H9 (cell line): ENCODE results near the gene S100B. TPM values are rescaled to one million over a fixed set of nuclear protein-coding genes. Genes with fewer than 3 reads are reported as not detected.

ENCODE experiments used
- DNase-seq: peaks from one replicate; pipeline ENCODE4 v3.0.0-alpha.2; 2017
- H2AFZ ChIP-seq: one replicate; pipeline ENCODE4 v1.6.1; 2013; ENCODE audit warnings: mild to moderate bottlenecking, low read length, control low read depth, moderate library complexity
- H2AK5ac ChIP-seq: 2 replicates; pipeline ENCODE4 v1.6.1; 2013; ENCODE audit warnings: low read length, control low read depth, mixed read lengths; ENCODE audit not compliant: insufficient read length
- H2BK120ac ChIP-seq: one replicate; pipeline ENCODE4 v1.6.1; 2013; ENCODE audit warnings: low read depth, mild to moderate bottlenecking, low read length, control low read depth, inconsistent platforms; ENCODE audit not compliant: poor library complexity, severe bottlenecking
- H2BK12ac ChIP-seq: 2 replicates; pipeline ENCODE4 v1.6.1; 2013; ENCODE audit warnings: low read length, control low read depth, mixed read lengths, low read depth; ENCODE audit not compliant: insufficient read length
- H2BK15ac ChIP-seq: 2 replicates; pipeline ENCODE4 v1.6.1; 2013; ENCODE audit warnings: low read depth, low read length, control low read depth
- H2BK20ac ChIP-seq: one replicate; pipeline ENCODE4 v1.6.1; 2013; ENCODE audit warnings: low read depth, mild to moderate bottlenecking, low read length, control low read depth, inconsistent platforms; ENCODE audit not compliant: poor library complexity, severe bottlenecking
- H2BK5ac ChIP-seq: 2 replicates; pipeline ENCODE4 v1.6.1; 2013; ENCODE audit warnings: low read length, control low read depth, mixed read lengths; ENCODE audit not compliant: insufficient read length
- H3K14ac ChIP-seq: 2 replicates; pipeline ENCODE4 v1.6.1; 2013; ENCODE audit warnings: low read length, control low read depth; ENCODE audit not compliant: insufficient read depth
- H3K18ac ChIP-seq: 2 replicates; pipeline ENCODE4 v1.6.1; 2013; ENCODE audit warnings: low read depth, mild to moderate bottlenecking, mixed read lengths, low read length, control low read depth; ENCODE audit not compliant: insufficient read length
- H3K23ac ChIP-seq: 2 replicates; pipeline ENCODE4 v1.6.1; 2013; ENCODE audit warnings: low read length, control low read depth, mixed read lengths, low read depth; ENCODE audit not compliant: insufficient read length
- H3K23me2 ChIP-seq: 2 replicates; pipeline ENCODE4 v1.6.1; 2013; ENCODE audit warnings: low read depth, mild to moderate bottlenecking, mixed read lengths, low read length, control low read depth; ENCODE audit not compliant: insufficient read length, poor library complexity, severe bottlenecking
- H3K27ac ChIP-seq: 2 replicates; pipeline ENCODE4 v1.5.1; 2013; ENCODE audit warnings: low read length, control low read depth, mixed read lengths, low read depth; ENCODE audit not compliant: insufficient read length
- H3K27me3 ChIP-seq: 2 replicates; pipeline ENCODE4 v1.6.1; 2013; ENCODE audit warnings: low read length, control low read depth, inconsistent platforms; ENCODE audit not compliant: insufficient read depth
- H3K4ac ChIP-seq: 2 replicates; pipeline ENCODE4 v1.6.1; 2013; ENCODE audit warnings: low read depth, mild to moderate bottlenecking, control low read depth, inconsistent platforms, low read length, moderate library complexity
- H3K4me1 ChIP-seq: 2 replicates; pipeline ENCODE4 v1.6.1; 2013; ENCODE audit warnings: low read length, control low read depth, inconsistent platforms; ENCODE audit not compliant: insufficient read depth
- H3K4me2 ChIP-seq: 2 replicates; pipeline ENCODE4 v1.6.1; 2013; ENCODE audit warnings: low read length, control low read depth, mixed read lengths; ENCODE audit not compliant: insufficient read length, insufficient read depth
- H3K56ac ChIP-seq: 2 replicates; pipeline ENCODE4 v1.6.1; 2013; ENCODE audit warnings: low read depth, mild to moderate bottlenecking, mixed read lengths, low read length, control low read depth; ENCODE audit not compliant: insufficient read length
- H3K79me1 ChIP-seq: 2 replicates; pipeline ENCODE4 v1.6.1; 2013; ENCODE audit warnings: low read depth, mild to moderate bottlenecking, moderate library complexity, low read length, control low read depth, inconsistent platforms; ENCODE audit not compliant: insufficient read depth, poor library complexity, severe bottlenecking
- H3K79me2 ChIP-seq: 2 replicates; pipeline ENCODE4 v1.6.1; 2013; ENCODE audit warnings: low read length, control low read depth, inconsistent platforms; ENCODE audit not compliant: insufficient read depth
- H3K9ac ChIP-seq: 2 replicates; pipeline ENCODE4 v1.6.1; 2013; ENCODE audit warnings: low read length, control low read depth, mixed read lengths; ENCODE audit not compliant: insufficient read length; ENCODE audit errors: extremely low read depth
- H3K9me3 ChIP-seq: one replicate; pipeline ENCODE4 v1.6.1; 2013; ENCODE audit warnings: low read depth, low read length, inconsistent platforms; ENCODE audit not compliant: control insufficient read depth
- H3T11ph ChIP-seq: one replicate; pipeline ENCODE4 v1.6.1; 2013; ENCODE audit warnings: mild to moderate bottlenecking, low read length, control low read depth, inconsistent platforms
- H4K20me1 ChIP-seq: one replicate; pipeline ENCODE4 v1.6.1; 2013; ENCODE audit not compliant: control insufficient read depth, insufficient read length, insufficient read depth
- H4K5ac ChIP-seq: 2 replicates; pipeline ENCODE4 v1.6.1; 2013; ENCODE audit warnings: low read depth, mild to moderate bottlenecking, mixed read lengths, low read length, control low read depth; ENCODE audit not compliant: insufficient read length
- H4K8ac ChIP-seq: replicated peaks from 2 replicates; pipeline ENCODE4 v1.6.1; 2013; ENCODE audit warnings: low read length, control low read depth, mixed read lengths, low read depth; ENCODE audit not compliant: insufficient read length
- H4K91ac ChIP-seq: 2 replicates; pipeline ENCODE4 v1.6.1; 2013; ENCODE audit warnings: low read depth, mild to moderate bottlenecking, moderate library complexity, mixed read lengths, low read length, control low read depth; ENCODE audit not compliant: insufficient read length
- H3K27ac Mint-ChIP-seq, 3 experiments: 2 replicates in 2 of 3; 3 replicates in 1 of 3; pipeline ENCODE4 v1.8.0; 2020 to 2021; ENCODE audit warnings: mixed read lengths in 3 of 3, mild to moderate bottlenecking in 1 of 3, moderate library complexity in 1 of 3
- H3K27me3 Mint-ChIP-seq: 2 replicates; pipeline ENCODE4 v1.8.0; 2021; ENCODE audit warnings: low read depth, mild to moderate bottlenecking, moderate library complexity, mixed read lengths
- H3K36me3 Mint-ChIP-seq, 3 experiments: 2 replicates in 2 of 3; 3 replicates in 1 of 3; pipeline ENCODE4 v1.8.0; 2020 to 2021; ENCODE audit warnings: low read depth in 3 of 3, mixed read lengths in 3 of 3; ENCODE audit not compliant: insufficient read depth in 1 of 3
- H3K4me1 Mint-ChIP-seq, 2 experiments: 2 replicates each; pipeline ENCODE4 v1.8.0; 2020; ENCODE audit warnings: mixed read lengths in 2 of 2
- H3K4me3 Mint-ChIP-seq, 2 experiments: 2 replicates in 1 of 2; 3 replicates in 1 of 2; pipeline ENCODE4 v1.8.0; 2020 to 2021; ENCODE audit warnings: mild to moderate bottlenecking in 2 of 2, mixed read lengths in 2 of 2, moderate library complexity in 1 of 2
- H3K9me3 Mint-ChIP-seq, 2 experiments: 2 replicates in 1 of 2; 3 replicates in 1 of 2; pipeline ENCODE4 v1.8.0; 2020; ENCODE audit warnings: mild to moderate bottlenecking in 2 of 2, mixed read lengths in 2 of 2, moderate library complexity in 1 of 2
- CTCF ChIP-seq: fragments of 200-600 bp; sonication (generic); conservative IDR thresholded peaks from 3 replicates; pipeline ENCODE4 v1.8.0; 2021; ENCODE audit warnings: antibody characterized with exemption, mild to moderate bottlenecking
- WGBS: extraction: QIAGEN DNeasy Blood & Tissue Kit; methylation state at CpG from one replicate; pipeline ENCODE4 v1.1.7; 2013; ENCODE audit warnings: missing lambda C conversion rate, low lambda C conversion rate, mixed read lengths; ENCODE audit not compliant: insufficient read length; ENCODE audit errors: extremely low coverage; 5-methylcytosine and 5-hydroxymethylcytosine counted together
- total RNA-seq: library from RNA; stranded (reverse); gene quantifications from 2 replicates; pipeline ENCODE4 v1.2.1, GENCODE V29; 2021

The S100B gene
- total RNA-seq, 1 experiment from 2014 or later: 0.26 TPM

- no peak overlapping the region for H4K5ac ChIP-seq
- Mint-ChIP-seq H3K4me1 (peaks cover 19 to 20% of the 10 kb centered on the region in 2 experiments), H3K27me3 (peaks cover 10% of the 10 kb centered on the region), H3K36me3 (no peaks in the 10 kb centered on the region; a peak in 1 of 7 replicates), H3K27ac (no peak overlapping the region), H3K4me3 (no peak overlapping the region), H3K9me3 (no peaks in the 10 kb centered on the region)
- H2BK5ac ChIP-seq: no peak overlapping the region
- H3K9ac ChIP-seq: no peak overlapping the region
- no peak overlapping the region for H3K4me2 ChIP-seq
- no peak overlapping the region for H3K4ac ChIP-seq
- no peak overlapping the region for H2BK15ac ChIP-seq
- no peak for TF ChIP-seq CTCF
- no peak overlapping the region for H3K27ac ChIP-seq
- H3K23ac ChIP-seq: no peak overlapping the region
- H3K14ac ChIP-seq: no peak overlapping the region
- no peak for DNase-seq
- no peak overlapping the region for H2AK5ac ChIP-seq
- no peak overlapping the region for H4K8ac ChIP-seq
- H3K79me1 ChIP-seq: no peaks in the 10 kb centered on the region
- H3K4me1 ChIP-seq: no peaks in the 10 kb centered on the region
- no peak overlapping the region for H3T11ph ChIP-seq
- no peaks in the 10 kb centered on the region for H3K23me2 ChIP-seq
- H3K27me3 ChIP-seq: no peaks in the 10 kb centered on the region
- no peak overlapping the region for H2BK20ac ChIP-seq
- no peak overlapping the region for H2AFZ ChIP-seq
- no peaks in the 10 kb centered on the region for H4K20me1 ChIP-seq
- H3K56ac ChIP-seq: no peak overlapping the region
- no peaks in the 10 kb centered on the region for H3K79me2 ChIP-seq
- no peak overlapping the region for H4K91ac ChIP-seq
- no peaks in the 10 kb centered on the region for H3K9me3 ChIP-seq
- no CpG with 5 or more reads among the region's 5 CpGs for WGBS
- no peak overlapping the region for H2BK120ac ChIP-seq
- H3K18ac ChIP-seq: no peak overlapping the region
- H2BK12ac ChIP-seq: no peak overlapping the region
Measured at GRCh38 chr21:46618738-46619379, 14.0 kb upstream of the S100B start.
